Measurements from ENCODE around the gene GLIPR2. TPM values are rescaled to one million over a fixed set of nuclear protein-coding genes. Genes with fewer than 3 reads are reported as not detected.

Gene GLIPR2
- polyA plus RNA-seq, 1 donor (not counting 4 experiments of a cell fraction or from before 2014, with no cell fraction given): 3.7 TPM

DNA sequence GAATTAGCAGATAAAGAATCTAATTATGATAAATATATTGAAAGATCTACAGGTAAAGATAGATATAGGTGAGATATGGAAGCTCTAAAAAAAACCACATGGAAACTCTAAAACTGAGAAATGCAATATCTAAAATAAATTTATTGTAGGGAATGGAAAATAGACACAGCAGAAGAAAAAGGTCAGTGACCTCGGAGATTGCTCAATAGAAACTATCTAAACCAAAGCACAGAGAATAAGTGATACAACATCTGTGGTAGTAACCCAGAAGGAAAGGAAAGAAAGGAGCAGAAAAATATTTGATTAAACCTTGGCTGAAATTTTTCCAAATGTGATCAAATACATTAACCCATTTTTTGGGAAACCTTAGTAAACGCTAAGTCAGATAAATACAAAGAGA, 43.1 kb upstream of the GLIPR2 start:
- Histone ChIP-seq H3K9me1 (ENCODE audit: control insufficient read depth, extremely low read depth, insufficient read depth, low read length) (no peaks in the 10 kb centered on the region), H2AFZ (ENCODE audit: control insufficient read depth, low read length) (no peak overlapping the region), H3K4me3 (ENCODE audit: control insufficient read depth in 2 of 3, extremely low read depth in 1 of 3, insufficient read depth in 2 of 3, low read depth in 1 of 3, low read length in 3 of 3) (no peak overlapping the region), H3K27me3 (ENCODE audit: control insufficient read depth, extremely low read depth, insufficient read depth, low read length) (no peaks in the 10 kb centered on the region), H3K4me2 (ENCODE audit: control insufficient read depth, extremely low read depth, insufficient read depth, low read depth, low read length) (no peak overlapping the region), H3K9me3 (ENCODE audit: control insufficient read depth, low read depth, low read length) (no peaks in the 10 kb centered on the region), H4K20me1 (ENCODE audit: control insufficient read depth, extremely low read depth, insufficient read depth, low read length) (no peaks in the 10 kb centered on the region), H3K79me2 (ENCODE audit: control insufficient read depth, insufficient read depth, low read length) (no peaks in the 10 kb centered on the region), H3K27ac (ENCODE audit: control insufficient read depth, insufficient read depth, low read length) (no peak overlapping the region), H3K36me3 (ENCODE audit: control insufficient read depth in 2 of 2, extremely low read depth in 1 of 2, insufficient read depth in 2 of 2, low read length in 2 of 2) (no peaks in the 10 kb centered on the region), H3K4me1 (ENCODE audit: control insufficient read depth, extremely low read depth, insufficient read depth, low read length) (no peaks in the 10 kb centered on the region), H3K9ac (ENCODE audit: control insufficient read depth, extremely low read depth, insufficient read depth, low read length) (no peak overlapping the region)
- dilution Hi-C loops (cut with MboI; ENCODE audit: extremely low pct_ligation_motif_present, low sequenced_read_pairs): no loop called here
- DNase-seq (ENCODE audit: low read depth, low spot score) (no peak), FAIRE-seq (no peak)
- TF ChIP-seq, protein P1, sequence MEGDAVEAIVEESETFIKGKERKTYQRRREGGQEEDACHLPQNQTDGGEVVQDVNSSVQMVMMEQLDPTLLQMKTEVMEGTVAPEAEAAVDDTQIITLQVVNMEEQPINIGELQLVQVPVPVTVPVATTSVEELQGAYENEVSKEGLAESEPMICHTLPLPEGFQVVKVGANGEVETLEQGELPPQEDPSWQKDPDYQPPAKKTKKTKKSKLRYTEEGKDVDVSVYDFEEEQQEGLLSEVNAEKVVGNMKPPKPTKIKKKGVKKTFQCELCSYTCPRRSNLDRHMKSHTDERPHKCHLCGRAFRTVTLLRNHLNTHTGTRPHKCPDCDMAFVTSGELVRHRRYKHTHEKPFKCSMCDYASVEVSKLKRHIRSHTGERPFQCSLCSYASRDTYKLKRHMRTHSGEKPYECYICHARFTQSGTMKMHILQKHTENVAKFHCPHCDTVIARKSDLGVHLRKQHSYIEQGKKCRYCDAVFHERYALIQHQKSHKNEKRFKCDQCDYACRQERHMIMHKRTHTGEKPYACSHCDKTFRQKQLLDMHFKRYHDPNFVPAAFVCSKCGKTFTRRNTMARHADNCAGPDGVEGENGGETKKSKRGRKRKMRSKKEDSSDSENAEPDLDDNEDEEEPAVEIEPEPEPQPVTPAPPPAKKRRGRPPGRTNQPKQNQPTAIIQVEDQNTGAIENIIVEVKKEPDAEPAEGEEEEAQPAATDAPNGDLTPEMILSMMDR (optimal IDR thresholded peaks at IDR 0.05 in 1 of 3, IDR thresholded peaks at IDR 0.05 in 1 of 3, conservative IDR thresholded peaks at IDR 0.05 in 1 of 3; ENCODE audit: extremely low read depth in 1 of 3, insufficient read depth in 2 of 3, low read length in 3 of 3): no peak
- no peak for TF ChIP-seq EZH2 (IDR thresholded peaks at IDR 0.05; ENCODE audit: low read length)

DNA sequence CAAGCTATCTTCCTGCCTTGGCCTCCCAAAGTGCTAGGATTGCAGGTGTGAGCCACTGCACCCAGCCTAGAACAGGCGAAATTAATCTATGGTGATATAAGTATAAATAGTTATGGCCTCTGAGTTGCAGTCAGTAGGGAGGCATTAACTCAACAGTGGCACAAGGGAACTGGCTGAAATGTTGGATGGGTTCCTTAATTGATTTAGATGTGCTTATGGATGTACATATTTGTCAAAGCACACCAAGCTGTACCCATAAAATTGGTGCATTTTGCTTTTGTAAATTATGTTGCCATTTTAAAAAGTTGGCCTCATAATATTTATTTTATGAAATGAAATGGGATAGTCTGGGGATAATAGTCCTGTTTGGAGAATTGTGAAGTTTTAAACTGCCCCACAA, 36.8 kb upstream of the GLIPR2 start:
- dilution Hi-C loops (cut with MboI; ENCODE audit: extremely low pct_ligation_motif_present, low sequenced_read_pairs): no loop called here
- TF ChIP-seq, protein P1 (optimal IDR thresholded peaks at IDR 0.05 in 1 of 3, IDR thresholded peaks at IDR 0.05 in 1 of 3, conservative IDR thresholded peaks at IDR 0.05 in 1 of 3; ENCODE audit: extremely low read depth in 1 of 3, insufficient read depth in 2 of 3, low read length in 3 of 3): no peak
- TF ChIP-seq EZH2 (IDR thresholded peaks at IDR 0.05; ENCODE audit: low read length): no peak
- Histone ChIP-seq H3K4me2 (ENCODE audit: control insufficient read depth, extremely low read depth, insufficient read depth, low read depth, low read length) (no peak overlapping the region), H3K27me3 (ENCODE audit: control insufficient read depth, extremely low read depth, insufficient read depth, low read length) (no peaks in the 10 kb centered on the region), H3K4me1 (ENCODE audit: control insufficient read depth, extremely low read depth, insufficient read depth, low read length) (peaks cover 8% of the 10 kb centered on the region), H3K36me3 (ENCODE audit: control insufficient read depth in 2 of 2, extremely low read depth in 1 of 2, insufficient read depth in 2 of 2, low read length in 2 of 2) (no peaks in the 10 kb centered on the region), H3K9ac (ENCODE audit: control insufficient read depth, extremely low read depth, insufficient read depth, low read length) (no peak overlapping the region), H3K9me3 (ENCODE audit: control insufficient read depth, low read depth, low read length) (no peaks in the 10 kb centered on the region), H3K9me1 (ENCODE audit: control insufficient read depth, extremely low read depth, insufficient read depth, low read length) (no peaks in the 10 kb centered on the region), H3K79me2 (ENCODE audit: control insufficient read depth, insufficient read depth, low read length) (no peaks in the 10 kb centered on the region), H4K20me1 (ENCODE audit: control insufficient read depth, extremely low read depth, insufficient read depth, low read length) (no peaks in the 10 kb centered on the region), H3K4me3 (ENCODE audit: control insufficient read depth in 2 of 3, extremely low read depth in 1 of 3, insufficient read depth in 2 of 3, low read depth in 1 of 3, low read length in 3 of 3) (no peak overlapping the region), H2AFZ (ENCODE audit: control insufficient read depth, low read length) (no peak overlapping the region), H3K27ac (ENCODE audit: control insufficient read depth, insufficient read depth, low read length) (no peak overlapping the region)
- FAIRE-seq (no peak), DNase-seq (ENCODE audit: low read depth, low spot score) (no peak)

Data from keratinocyte (primary cell).